H4 (cell line): ENCODE results near the gene ZPR1. TPM values are rescaled to one million over a fixed set of nuclear protein-coding genes. Genes with fewer than 3 reads are reported as not detected.
"Not testable (repeated sequence)": the region's sequence is repeated elsewhere in the genome, so short reads cannot be mapped to it uniquely, and the experiment has no call there.

Source experiments
- DNase-seq: peaks from one replicate; pipeline ENCODE4 v3.0.0-alpha.2; 2015; ENCODE audit warnings: low spot score
- total RNA-seq: library from RNA; depleted of rRNA; stranded (reverse); fragments of >200 nt; shearing (Covaris generic); gene quantifications from 2 replicates; pipeline ENCODE4 v1.2.3, GENCODE V29; 2014

ZPR1 gene
- total RNA-seq, 1 experiment from 2014 or later: 108 TPM

DNA sequence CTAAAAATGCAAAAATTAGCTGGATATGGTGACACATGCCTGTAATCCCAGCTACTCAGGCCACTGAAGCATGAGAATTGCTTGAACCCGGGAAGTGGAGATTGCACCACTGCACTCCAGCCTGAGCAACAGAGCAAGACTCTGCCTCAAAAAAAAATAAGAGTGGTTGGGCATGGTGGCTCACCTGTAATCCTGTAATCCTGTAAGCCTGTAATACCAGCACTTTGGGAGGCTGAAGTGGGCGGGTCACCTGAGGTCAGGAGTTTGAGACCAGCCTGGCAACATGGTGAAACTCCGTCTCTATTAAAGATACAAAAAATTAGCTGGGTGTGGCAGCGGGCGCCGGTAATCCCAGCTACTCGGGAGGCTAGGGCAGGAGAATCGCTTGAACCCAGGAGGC, 31.8 kb downstream of the ZPR1 start:
- not testable (repeated sequence) for DNase-seq

DNA sequence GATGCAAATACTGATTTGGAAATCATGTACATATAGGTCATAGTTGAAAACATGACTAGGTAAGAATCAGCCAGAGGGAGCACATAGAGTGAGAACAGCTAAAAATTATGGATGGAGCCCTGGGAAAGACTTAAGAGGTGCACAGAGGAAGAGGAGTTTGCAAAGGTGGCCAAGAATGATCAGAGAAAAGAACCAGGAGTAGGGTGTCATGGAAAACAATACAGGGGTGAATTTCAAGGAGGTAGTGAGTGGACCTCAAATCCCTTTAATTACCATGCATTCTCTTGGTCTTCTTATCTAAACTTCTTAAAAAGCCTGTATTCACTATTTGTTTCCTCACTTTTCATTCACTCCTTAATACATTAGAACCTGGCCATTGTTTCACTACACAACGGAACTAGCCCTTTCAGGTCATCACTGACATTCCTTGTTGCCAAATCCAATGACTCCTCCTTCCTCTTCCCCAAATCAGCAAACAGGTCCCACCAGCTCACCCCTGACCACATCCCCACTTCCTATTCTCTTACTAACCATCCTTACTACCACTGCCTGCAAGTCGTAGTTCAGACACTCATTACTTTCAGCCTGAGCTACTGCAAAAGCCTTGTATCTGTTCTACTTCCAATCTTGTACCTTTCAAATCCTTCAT, 37.6 kb downstream of the ZPR1 start:
- DNase-seq: no peak

DNA sequence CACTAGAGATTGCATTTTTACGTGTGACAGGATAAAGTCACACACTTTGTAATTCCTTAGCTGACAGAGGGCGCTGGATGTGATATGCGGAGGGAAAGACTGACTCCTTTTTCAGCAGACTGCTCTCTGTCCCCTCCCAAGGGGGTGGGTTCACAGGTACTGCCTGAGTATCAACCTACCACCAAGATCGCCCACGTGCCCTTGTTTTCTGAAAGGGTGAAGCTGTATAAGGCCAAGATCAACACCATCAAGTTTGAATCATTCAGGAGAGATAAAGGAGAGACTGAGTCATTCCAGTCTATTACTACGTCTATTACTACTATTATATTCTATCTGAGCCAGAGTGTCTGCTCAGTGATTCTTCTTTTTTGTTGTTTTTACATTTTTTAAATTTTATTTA, 45.7 kb downstream of the ZPR1 start:
- DNase-seq: no peak

DNA sequence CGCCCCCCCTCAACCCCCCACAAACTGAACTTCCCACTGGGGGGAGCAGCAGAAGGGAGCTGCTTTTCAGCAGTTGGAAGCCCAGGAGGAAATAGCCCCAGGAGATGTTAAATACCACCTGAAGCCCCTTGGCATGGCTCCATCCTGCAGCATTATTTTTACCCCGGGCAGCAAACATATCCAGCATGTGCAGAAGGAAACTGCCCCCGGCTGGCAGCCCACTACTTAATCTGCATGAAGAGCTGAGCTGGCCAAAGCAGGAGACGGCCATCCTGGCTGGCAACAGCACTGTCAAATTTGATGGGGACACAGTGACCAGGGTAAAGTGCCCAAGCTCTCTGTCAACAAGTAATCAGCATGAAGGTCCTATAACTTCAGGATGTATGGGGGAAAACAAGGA, 47.1 kb downstream of the ZPR1 start:
- no peak for DNase-seq

DNA sequence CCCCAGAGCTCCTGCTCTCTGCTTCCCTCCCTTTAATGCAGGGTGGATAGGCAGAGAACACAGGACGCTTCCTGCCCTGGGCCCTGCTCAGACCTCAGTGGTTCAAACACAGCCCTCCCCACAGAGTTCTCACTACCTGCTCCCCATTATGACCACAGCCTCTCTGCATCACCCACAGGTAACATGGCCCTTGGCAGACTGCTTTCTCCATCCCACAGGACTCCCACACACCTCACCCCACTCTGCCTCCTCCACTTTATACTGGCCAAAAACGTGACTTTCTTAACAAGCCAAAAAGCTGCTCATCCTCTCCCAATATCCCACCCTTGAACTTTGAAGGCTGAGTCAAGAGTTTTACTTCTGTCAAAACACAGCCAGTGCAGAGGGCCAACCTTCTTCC, 48.8 kb downstream of the ZPR1 start:
- no peak for DNase-seq

DNA sequence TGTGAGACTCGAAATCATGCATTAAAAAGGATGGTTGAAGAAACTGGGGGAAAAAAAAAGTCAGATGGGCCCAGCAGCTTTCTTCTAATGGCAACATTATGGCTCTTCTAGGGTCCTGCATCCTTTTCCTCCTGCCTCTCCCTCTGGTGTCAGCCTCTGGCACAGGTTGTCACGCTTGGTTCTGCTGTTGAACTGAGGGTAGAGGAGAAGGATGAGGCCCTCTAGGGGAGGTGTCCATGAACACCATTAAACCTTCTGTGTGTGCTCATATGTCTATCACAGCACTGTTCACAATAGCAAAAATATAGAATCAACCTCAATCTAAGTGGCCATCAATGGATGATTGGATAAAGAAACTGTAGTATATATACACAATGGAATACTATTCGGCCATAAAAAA, 51.1 kb downstream of the ZPR1 start:
- DNase-seq: no peak

DNA sequence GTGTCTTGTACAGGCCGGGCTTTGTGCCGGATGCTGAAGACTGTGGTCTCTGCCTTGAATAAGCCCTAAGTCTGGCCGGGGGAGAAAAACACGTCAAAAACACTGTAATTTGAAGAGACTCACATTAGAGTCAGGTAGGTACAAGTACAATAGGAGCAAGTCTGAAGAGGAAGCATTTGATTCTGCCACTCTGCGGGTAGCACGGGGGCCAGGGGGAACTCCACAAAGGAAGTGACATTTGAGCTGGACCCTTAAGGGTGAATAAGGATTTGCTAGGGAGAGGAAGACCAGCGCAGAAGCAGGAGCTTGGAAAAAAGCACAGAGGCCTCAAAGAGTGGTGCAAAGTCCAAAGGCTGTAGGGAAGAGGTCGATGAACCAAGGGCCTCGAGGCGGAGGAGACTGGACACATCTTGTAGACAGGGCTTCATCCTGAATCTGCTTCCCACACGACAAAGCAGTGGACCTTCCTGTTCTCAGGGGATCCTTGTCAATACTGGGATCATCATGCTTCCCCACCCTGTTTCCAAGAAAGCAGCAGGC, 53.8 kb downstream of the ZPR1 start:
- no peak for DNase-seq

DNA sequence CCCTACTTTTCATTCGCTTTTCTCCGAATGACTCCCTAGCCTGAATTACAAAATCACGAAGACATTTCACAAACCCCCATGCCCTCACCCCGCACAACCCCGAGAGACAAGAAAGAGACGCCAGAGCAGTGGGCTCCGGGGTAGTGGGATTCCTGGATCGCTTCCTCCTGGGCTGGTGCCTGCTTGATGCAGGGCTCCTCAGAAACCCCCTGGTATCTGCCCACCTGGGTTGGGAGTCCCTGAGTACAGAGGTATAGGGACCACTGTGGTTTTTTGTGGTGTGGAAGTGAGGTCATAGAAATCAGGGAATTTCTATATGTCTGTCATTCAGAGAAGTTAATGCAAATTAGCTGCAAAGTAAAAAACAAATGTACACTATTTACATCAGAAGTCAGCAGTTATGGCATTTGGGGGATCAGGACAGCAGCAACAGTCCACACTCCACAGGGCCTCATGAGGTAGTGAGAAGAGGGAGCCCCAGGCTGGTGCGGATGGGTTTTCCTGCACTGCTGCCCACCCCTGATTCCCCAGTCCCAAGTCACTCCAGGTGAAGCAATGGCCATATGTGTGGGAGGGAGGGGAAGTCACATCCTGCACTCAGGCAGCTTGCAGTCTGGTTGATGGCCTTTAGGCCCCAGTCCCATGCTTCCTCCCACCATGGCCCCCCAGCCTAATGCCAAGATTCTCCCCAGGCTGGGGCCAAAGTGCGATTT, 54.6 kb downstream of the ZPR1 start:
- no peak for DNase-seq

DNA sequence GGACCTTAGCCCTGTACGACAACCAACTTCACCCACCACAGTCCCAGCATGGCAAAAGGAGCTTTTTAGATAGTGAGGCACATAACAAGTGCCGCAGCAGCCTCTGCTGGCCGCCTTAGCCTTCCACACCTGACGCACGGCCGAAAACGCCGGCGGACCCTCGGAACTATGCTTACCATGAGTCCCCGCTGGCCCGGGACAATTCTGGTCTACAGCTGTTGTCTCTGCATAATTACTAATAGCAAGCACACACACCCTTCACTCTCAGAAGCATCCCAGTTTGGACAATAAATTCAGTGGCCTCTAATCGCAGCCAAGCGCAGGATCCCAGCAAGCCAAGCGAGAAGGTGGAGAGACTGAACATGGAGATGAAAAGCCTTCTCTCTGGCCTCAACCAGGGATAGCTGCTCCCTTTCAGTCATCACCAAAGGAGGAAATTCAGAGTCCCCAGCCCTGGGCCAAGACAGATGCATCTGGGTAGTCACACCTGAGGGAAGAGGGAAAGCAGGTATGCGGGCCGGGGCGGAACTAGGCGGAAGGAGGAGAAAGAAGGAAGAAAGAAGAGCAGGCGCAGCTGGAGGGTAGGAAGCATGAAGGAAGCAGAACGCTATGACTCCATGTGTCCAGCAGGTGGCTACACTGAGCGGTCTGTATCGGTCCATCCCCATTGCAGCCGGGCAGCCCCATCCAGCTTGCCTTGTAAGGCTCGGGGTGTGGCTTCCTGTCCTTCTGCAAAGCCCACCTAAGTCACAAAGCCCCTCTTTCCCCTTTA, 55.4 kb downstream of the ZPR1 start:
- peak; percentile 61 for DNase-seq

DNA sequence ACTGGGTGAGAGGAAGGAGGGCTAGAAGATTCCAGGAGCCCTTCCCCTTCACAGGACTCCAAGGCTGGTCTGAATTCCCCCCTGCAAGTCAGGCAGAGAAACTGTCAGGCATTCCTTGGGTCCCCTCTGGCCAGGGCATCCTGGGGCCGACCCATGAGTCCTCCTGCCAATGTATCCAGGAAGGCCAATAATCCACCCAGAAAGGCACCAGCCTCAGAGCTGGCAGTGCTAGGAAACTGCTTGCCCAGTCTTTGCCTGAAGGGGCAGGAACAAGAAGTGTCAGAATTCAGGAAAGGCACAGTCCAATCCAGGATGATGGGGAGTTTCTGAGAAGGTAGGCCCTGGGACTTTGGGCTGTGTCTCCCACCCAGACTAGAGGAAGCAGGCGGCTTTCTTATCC, 56.0 kb downstream of the ZPR1 start:
- no peak for DNase-seq

DNA sequence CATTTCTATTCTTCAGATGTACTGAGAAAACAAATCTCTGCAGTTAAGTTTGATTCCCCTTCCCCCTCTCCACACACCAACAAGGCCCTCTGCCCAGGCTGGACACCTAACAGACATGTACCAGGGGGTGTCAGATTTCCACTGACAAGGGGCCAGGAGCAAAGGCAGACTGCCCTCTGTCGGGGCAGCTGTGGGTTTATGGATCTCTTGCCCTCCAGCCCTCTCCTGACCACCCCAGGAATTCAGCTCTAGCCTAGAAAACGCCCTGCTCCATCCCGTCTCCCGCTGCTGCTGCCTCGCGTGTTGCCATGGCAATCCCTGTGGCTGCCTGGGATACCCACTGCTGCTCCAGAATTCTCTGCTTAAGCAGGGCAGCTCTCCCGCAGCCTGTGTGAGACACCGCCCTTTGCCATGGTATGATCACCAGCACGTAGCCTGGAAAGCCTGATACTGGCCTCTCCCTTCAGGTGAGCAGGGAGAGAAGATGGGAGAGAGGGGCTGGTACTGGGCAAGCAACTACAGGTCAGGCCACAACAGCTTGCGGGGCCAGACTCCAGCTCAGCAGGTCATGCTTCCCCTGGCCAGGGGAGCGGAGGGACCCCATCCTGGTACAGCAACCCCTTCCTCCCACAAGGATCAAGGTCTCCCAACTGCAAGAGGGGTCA, 56.6 kb downstream of the ZPR1 start:
- no peak for DNase-seq

DNA sequence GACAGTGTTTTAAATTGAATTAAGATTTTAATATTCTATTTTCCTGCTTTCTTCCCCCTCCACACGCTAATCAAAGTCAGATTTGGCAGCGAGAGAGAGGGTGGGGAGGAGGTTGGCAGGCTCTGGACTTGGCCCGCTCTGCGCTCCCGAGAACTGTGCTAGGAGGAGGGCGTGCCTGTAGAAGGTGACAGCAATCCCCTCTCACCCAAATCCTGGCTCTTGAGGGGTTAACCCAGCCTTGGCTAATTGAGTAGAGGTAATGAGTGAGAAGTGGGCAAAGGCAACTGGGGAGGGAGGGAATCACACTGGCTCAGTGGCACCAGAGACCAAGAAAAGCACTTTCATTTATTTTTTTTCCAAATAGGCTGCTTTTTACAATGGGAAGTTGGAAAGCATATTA, 57.2 kb downstream of the ZPR1 start:
- no peak for DNase-seq

DNA sequence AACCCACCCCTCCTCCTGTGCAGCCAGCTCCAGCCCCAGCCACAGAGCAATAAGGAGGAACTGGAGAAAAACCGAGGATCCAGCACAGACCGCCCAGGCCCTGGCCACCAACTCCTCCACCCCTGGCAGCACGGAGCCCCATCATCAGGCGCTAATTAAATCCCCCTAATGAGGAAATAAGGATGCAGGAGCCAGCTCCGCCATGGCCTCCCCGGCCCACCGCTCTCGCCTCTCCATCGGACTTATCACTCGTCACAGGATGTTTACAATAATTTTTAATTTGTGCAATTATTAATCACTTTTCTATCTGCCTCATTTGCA, 57.6 kb downstream of the ZPR1 start:
- DNase-seq: no peak

DNA sequence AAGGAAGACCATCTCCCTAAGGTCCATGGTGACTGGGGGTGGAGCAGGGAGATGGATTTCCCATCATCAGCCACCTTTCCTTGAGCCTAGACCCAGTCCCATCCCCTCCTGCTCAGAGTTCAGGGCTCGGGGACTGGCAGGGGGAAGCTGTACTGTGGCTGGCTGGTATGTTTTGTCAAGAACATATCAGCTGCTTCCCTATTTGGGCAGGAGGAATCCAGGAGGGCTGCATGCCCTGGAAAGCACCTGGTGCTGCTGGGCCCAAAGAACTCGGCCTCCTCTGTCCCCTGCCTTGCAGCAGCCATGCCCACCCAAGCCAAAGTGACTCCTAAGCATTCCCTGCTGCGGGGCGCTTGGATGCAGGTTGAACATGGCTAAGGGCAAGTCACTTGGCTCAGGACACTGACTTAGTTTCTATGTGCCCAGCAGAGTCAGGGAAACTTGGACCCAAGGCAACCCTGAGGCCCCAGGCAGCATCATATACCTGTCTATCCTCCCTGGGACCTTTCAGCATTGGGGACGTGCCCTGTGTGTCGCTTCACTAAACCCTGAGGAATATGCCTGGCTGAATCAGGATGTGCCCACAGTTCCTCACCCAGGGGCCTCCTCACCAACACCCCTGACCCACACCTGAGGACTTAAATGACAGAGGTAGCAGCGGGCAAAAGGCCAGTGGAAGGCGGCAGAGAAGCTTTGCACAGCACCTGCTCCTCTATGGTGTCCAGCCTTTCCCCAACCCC, 58.2 kb downstream of the ZPR1 start:
- no peak for DNase-seq

DNA sequence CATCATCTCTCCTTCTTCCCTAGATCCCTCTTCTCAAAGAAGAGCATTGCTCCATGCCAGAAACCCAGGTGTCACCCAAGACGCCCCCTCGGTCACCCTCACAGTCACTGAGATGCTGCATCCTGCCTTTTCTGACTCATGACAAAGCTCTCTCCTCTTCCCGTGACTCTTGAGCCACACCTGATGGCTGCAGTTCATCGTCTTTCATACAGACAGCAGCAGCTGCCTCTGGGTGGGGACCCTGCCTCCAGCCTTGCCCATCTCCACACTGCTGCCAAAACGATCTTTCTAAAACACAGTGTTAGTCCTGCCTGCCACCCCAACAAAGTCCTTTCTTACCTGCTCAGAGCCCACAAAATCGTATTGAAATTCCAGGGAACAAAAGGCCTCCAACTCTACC, 59.8 kb downstream of the ZPR1 start:
- DNase-seq: no peak

DNA sequence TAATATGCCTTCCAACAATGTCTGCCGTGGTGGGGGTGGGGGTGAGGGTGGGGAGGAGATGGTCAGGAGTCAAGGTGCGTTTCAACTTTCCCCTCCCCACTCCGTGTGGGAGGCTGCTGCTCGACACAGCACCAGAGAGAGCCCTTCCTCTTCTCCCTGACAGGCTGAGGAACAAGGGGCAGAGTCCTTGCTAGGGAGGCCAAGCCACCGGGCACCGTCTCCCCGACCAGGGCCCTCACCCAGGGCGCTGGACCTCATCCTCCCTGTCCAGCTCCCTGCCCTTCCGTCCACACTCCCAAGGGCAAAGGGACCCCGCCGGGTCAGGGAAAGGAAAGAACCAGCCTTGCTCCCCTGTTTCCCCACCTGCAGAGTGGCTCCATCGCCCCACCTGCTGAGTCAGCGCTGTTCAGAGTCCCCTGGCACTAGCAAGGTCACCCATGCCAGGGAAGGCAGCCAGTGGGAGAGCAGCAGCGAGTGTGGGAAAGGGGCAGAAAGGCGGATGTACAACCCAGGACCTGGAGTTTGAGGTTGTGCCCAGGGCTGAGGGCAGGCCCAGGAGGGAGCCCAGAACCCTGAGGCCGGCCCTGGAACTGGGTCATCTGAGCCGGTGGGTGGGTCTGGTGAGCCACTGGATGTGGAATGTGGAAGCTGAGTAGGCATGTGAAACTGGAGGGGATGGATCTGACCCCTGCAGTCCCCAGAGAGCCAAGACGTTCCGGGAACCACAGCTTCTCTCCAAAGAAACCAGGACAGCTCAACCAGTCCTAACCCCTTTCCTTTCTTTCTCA, 62.2 kb downstream of the ZPR1 start:
- no peak for DNase-seq

DNA sequence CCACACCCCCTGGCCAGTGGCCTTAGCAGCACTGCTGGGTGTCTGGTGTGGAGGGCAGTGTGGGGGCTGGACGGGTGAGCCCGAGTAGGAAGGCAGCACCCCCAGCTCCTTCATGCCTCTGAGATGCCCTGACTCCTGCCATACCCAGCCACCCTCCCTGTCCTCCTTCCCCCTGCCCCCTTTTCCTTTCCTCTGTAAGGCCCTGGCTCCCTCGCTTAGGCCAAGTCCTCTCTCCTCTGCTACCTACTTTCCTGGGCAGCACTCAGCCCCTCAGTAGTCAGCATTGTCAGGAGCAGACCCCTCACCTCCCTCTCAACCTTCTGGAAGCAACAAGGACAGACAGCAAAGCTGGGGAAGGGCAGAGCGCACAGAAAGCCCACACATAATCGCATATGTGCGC, 63.0 kb downstream of the ZPR1 start:
- DNase-seq: no peak
